G401 (cell line): ENCODE results near the gene PRKAR1B. TPM values are rescaled to one million over a fixed set of nuclear protein-coding genes. Genes with fewer than 3 reads are reported as not detected.
A peak's percentile ranks its signal among the peaks of the same experiment; 100 is the strongest.

ENCODE experiments used
- DNase-seq: peaks from one replicate; pipeline ENCODE4 v3.0.0-alpha.2; 2015; ENCODE audit warnings: low spot score
- in situ Hi-C: cut with HindIII; loops from 2 replicates; pipeline ENCODE4 v1.10.0; 2016; ENCODE audit warnings: low sequenced_read_pairs, mixed read lengths
- total RNA-seq: library from RNA; depleted of rRNA; stranded (reverse); fragments of >200 nt; shearing (Covaris generic); gene quantifications from 2 replicates; pipeline ENCODE4 v1.2.3, GENCODE V29; 2014

Gene PRKAR1B
- total RNA-seq, 1 experiment from 2014 or later = 83.1 TPM

DNA sequence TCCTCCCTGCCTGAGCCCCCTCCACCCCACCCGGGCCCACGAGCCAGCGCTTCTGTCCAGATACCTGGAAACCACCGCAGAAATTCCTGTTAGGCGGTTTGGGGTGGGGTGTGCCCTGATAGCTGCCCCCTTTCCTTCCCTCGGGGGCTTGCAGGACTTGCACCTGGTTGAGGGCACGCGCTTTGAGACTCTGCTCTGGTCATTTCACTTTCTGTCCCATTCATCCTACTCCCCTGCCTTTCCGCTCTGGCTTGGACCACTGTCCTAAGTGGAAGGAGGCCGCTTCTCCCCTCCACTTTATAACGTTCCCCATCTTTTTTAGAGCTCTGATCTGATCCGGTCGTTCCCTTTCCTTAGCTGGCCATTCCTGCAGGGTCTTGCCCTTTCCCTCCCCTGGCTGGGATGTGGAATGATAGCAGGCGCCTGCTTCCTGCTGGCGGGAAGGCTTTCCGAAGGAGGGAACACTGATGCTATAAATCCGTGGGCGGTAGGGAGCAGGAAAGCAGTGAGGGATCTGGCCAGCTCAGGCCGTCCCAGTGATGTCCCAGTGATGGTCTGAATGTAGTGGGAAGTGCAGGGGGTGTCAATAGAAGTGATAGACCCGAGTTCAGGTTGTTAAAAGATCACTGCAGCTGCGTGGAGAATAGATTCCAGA is 852 bp upstream of the PRKAR1B start:
- no peak for DNase-seq

DNA sequence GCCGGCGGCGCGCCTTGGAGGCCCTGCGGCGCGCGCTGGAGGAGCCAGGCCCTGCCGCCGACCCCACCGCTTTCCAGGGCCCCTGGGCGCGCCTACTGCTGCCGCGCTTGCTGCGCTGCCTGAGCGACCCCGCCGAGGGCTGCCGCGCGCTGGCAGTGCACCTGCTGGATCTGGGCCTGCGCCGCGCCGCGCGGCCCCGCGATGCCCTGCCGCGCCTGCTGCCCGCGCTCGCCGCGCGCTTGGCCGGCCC is 302 bp downstream of the PRKAR1B start:
- in situ Hi-C loops = no loop called here
- no peak for DNase-seq

More for the DNA sequence above, 852 bp upstream of the PRKAR1B start:
- in situ Hi-C loops = no loop called here

DNA sequence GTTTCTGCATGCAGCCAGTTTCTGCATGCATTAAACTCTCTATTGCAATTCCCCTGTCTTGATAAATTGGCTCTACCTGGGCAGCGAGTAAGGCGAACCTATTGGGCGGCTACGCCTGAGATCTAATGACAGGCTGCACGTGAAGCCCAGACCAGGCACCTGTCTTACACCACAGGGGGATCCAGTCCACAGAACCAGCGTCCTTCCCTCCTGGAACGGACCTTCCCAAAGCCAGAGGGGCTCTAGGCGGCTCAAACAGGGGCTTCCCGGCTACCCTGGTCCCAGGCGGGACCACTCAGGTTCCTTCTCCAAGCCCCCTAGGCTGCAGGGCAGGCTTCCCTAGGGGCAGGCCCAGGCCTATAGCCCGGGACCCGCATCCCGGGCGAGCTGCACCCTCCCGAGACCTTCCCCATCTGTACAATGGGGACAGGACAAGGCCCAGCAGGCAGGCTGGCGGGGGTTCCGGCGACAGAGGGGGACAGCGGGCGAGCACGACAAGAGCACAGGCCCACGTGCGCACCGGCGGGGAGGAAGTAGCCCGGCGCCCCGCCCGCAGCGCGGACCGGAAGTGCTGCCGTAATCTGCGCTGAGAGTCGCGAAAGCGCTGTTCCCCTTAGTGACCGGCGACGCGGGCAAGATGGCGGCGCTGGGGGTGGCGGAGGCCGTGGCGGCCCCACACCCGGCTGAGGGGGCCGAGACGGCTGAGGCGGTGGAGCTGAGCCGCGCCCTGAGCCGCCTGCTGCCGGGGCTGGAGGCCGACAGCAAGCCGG is 812 bp downstream of the PRKAR1B start, which contains the start of gene DNAAF5:
DNAAF5 (plus strand) TSS at position 616 of the 770 bp plus-strand sequence; CDS start at position 638, 22 bp downstream.
- DNase-seq = peak; percentile 83
- in situ Hi-C loops = no loop called here

DNA sequence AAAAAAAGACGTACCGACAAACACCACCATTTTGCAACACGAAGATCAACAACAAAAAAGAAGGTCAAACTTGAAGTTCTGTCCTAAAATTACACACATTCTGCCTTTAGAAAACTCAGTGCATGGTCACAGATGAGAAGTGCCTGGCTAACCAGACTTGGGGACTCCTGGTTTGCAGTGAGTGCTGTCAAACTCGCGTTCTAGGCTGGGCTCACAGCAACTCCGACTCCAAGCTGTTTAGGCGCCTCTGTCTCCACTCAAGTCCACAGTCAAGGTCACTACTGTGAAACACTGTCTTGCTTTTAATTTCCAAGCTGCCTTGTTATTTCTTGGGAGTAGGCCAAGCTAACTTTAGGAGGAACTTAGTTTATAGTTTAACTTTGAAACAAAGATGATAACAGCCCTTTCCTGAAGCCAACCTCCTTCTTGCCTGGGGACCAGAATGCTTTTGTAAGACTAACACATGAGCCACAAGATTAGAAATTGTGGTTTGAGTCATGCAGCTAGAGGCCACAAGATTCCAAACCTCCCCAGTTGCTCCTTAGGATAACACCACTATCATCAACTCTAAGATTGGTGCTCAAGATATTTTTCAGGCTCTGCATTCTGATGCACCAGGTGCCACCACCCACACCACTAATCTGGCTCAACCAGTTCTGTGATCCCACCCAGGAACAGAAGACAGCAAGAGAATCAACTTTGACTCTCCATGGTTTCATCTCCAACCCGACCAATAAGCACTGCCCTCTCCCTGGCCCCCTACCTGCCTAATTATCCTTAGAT is 1.7 kb downstream of the PRKAR1B start:
- in situ Hi-C loops = no loop called here
- DNase-seq = no peak

DNA sequence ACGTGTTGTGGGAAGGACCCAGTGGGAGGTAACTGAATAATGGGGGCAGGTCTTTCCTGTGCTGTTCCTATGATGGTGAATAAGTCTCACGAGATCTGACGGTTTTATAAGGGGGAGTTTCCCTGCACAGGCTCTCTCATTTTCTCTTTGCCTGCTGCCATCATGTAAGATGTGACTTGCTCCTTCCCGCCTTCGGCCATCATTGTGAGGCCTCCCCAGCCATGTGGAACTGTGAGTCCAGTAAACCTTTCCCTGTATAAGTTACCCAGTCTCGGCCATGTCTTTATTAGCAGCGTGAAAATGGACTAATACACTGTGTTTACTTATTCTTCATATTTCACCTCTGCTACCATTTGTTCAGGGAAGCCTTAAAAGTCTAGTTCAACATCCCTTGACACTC is 2.8 kb downstream of the PRKAR1B start:
- in situ Hi-C loops = no loop called here

DNA sequence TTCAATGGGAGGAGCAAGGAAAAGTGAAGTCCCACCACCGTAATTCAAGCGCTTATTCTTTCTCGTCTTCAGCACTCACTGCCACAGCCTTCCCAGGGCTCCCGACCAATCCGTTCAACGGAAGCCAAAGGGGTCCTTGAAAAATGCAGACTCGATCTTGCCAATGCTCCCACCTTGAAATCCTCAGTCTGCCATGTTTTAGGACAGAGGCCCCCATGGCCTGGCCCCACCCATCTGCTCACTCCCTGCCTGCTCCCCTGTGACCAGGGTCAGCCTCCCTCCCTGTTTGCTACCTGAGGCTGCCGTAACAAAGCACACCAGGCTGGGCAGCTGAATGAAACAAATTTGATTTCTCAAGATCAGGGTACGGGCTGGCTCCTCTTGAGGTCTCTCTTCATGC is 3.5 kb downstream of the PRKAR1B start:
- in situ Hi-C loops = no loop called here
- DNase-seq = no peak

More for the DNA sequence above, 2.8 kb downstream of the PRKAR1B start:
- DNase-seq = no peak

DNA sequence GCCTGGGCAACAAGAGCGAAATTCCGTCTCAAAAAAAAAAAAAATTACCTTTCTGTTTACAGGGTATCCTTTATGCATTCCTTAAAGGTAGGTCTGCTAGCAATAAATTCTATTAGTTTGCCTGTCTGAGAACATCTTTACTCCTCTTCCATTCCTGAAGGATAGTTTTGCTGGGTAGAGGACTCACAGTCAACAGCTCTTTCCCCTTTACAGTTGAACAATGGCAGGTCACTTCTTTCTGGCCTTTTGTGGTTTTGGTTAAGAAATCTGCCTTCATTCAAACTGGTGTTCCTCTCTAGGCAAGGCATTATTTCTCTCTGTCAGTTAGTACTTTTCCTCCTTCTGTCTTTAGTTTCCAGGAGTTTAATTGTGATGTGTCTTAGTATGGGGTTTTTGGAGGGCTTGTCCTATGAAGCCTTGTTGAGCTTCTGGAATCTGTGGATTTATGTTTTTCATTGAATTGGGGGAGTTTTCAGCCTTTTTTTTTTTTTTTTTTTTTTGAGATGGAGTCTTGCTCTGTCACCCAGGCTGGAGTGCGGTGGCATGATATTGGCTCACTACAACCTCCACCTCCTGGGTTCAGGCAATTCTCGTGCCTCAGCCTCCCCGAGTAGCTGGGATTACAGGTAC is 5.3 kb downstream of the PRKAR1B start:
- in situ Hi-C loops = no loop called here
- DNase-seq = no peak

DNA sequence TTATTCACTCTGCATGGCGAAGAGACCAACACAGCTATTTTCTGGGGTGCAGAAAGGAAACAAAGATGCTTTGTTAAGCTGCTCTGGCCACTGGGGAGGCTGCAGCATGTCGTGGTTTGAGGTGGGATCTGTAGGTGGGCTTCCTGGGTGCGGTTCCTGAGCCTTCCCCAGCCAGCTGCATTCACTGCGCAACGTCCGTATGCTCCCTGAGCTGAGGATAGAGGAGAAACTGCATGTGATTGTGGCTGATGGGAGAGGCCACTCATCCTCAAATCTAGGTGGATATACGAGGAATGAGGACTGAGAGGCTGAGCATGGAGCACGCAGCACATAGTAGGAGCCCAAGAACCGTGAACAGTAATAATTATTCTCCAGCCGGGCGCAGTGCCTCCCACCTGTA is 10.4 kb downstream of the PRKAR1B start:
- no peak for DNase-seq
- in situ Hi-C loops = no loop called here

DNA sequence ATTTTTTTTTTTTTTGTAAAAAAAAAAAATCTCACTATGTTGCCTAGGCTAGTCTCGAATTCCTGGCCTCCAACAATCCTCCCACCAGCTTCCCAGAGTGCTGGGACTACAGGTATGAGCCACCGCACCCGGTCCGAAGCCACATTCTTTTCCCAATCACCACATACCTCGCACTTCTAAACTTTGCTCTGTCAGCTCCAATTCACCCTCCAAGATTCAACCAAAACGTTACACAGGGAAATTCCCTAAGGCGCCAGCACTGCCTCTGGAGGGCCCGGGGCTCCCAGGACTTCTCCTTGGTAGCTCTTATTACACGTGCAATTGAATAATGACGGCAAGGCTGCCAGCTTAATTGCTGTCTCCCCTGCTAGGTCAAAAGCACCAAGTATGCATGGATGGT is 10.9 kb downstream of the PRKAR1B start:
- in situ Hi-C loops = no loop called here

DNA sequence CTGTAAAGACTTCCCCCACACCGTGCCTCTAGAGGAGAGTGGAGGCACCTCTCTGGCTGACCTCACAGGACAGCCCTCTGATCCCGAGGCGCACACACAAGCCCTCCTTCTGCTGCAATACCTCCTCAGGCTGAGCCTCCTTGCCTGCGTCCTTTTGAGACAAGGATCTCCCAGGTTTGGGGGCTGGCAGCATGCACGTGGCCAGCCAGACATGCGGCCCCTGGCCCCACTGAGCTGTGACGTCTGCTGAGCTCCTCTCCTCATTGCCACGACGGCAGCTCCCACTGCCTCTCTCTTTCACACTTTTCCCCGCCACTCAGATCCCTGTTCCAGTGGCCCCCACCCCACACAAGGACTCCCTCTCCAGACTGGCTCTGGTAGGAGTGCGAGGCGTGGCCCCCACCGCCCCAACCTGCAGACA is 12.8 kb downstream of the PRKAR1B start:
- DNase-seq = no peak
- in situ Hi-C loops = no loop called here

More for the DNA sequence above, 10.9 kb downstream of the PRKAR1B start:
- no peak for DNase-seq

DNA sequence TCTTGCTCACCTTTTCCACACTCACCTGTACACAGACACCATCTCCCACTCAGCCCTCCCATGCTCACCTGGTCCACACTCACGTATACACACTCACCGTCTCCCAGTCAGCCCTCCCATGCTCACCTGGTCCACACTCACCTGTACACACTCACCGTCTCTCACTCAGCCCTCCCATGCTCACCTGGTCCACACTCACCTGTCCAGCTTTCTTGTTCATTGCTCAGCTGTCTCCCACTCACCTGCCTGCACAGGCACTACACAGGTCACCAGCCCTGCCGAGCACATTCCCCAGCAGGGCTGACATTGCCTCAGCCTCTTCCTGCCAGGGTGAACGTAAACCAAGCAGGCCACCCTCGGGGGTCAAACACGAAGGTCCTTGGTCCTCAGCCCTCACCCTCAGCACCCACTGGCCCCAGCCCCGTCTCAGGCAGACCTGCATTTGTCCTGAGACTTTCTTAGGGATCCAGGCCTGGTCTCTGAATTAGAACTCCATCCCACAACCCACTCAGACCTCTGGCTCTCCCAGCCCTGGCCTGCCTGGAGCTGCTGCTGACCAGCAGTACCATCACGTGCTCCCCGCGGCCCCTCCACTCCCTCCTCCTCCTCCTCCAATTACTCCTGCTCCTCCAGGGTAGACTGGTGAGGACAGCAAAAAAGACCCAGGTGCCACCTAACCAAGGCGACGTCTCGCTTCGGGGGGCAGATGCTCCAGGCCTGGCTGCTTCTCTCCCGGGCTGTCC is 13.4 kb downstream of the PRKAR1B start:
- in situ Hi-C loops = no loop called here
- DNase-seq = no peak

DNA sequence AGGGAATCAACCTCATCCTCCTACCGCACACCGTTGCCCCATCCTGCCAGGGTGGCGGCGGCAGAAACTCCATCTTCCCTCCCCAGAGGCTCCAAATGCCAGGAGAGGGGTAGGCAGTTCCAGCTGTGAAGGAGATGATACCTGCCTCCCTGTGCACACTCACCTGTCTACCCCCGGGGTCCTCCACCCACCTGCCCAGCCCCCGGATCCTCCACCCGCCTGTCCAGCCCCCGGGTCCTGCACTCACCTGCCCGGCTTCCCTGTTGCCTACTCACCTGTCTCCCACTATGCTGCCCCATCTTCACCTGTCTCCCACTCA is 14.0 kb downstream of the PRKAR1B start:
- DNase-seq = no peak
- in situ Hi-C loops = no loop called here

DNA sequence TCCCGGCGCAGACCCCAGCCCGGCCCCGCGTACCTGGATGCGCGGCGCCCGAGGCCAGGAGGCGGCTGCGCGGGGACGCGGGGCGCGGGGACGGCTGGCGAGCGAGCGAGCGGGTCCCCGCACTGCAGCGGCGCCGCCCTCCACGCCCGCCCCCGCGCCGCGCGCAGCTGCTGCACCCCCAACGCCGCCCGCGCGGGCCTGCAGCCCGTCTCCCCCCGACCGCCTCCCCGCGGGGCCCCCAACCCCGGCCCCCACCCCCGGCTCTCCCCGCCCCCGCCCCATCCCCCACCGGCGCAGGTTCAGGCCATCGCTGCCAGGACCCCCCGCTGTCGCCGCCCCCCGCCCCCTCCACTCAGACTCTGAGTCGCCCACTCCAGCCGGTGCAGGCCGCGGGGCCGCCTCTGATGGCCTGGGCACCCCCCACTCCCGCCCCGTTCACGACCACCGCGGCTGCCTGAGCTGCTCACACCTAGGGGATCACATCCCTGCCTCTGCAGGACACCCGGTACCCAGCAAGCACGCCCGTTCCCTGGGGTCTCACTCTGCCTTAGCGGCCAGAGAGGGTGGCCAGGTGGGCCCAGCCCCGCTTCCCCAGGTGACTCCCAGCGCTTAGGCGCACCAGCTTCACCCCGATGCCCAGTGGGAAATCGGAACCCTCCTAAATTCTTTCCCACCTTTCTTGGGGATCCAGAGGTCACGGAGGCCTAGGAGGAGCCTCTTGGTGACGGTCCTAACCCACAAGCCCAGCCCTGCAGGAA is 14.5 kb downstream of the PRKAR1B start:
- in situ Hi-C loops = no loop called here
- no peak for DNase-seq

DNA sequence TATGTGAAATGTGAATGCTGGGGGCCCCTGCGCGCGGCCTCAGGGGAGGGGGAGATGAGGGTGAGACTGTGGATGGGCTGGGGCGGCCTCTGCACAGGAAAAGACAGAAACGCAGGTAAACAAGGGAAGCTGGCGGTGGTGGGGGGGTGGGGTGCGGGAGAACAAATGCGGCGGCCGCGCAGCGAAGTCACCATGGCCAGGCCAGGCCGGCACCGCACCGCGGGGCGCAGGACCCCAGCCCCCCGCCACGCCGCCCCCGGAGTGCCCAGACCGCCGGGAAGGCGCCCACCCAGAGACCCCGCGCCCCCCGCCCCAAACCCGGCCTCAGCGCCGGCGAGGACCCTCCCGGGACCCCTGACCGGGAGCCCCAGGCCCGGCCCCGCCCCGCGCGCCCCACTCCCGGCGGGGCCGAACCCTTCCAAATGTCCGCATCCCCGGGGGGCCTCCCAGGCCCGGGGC is 15.1 kb downstream of the PRKAR1B start:
- in situ Hi-C loops = no loop called here
- DNase-seq = no peak

DNA sequence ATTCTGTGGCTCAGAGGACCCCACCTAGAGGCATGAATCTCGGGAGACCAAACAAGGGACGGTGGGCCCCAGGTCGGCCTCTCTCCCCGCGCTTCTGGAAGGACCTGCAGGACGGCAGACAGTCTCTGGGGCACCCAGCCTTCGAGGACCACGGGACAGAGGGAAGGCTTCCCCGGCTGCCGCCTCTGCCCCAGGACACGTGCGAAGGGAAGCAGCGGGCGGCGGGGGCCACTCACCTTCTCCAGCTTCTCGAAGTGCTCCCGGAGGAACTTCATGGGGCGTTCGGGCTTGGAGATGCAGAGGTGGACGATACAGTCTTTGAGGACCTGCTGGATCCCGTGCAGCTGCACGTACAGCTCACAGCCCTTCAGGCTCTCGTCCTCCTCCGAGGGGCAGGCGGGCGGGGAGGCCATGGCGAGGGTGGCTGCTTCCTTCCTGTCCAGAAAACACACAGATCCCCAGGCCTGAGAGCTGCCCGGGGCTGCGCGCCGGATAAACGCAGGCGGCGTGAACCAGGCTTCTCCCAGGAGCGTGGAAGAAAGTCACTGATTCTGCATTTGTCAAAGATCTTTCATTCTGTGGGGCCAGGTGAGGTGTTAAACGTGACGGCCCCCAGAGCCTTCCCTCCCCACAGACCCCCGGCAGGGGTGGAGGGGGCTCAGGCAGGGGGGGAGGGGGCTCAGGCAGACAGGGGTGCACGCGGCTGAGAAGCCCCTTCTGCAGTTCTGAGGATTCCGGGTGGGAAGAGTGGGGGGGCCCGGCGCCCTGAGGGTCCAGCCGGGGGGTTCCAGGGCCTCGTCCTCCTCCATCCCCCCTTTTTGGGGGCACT is 15.8 kb downstream of the PRKAR1B start:
- in situ Hi-C loops = no loop called here
- peak; percentile 50 for DNase-seq

DNA sequence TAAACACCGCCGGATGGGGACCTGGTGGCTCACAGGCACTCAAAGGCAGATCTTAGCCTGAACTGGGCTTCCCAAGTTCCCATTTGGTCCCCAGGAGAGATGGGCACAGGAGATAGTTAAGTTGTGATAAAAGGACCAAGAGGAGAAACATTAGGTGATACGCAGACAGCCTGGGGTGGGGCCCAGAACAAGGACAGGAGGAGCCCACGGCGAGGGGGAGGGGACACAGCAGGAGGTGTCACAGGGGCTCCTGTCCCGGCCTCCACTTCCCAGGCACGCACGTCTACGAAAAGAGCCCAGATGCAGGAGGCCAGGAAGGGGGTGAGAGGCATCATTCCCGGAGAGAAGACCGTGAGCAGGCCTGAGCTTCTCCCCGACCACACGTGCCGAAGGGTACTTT is 16.9 kb downstream of the PRKAR1B start:
- no peak for DNase-seq

DNA sequence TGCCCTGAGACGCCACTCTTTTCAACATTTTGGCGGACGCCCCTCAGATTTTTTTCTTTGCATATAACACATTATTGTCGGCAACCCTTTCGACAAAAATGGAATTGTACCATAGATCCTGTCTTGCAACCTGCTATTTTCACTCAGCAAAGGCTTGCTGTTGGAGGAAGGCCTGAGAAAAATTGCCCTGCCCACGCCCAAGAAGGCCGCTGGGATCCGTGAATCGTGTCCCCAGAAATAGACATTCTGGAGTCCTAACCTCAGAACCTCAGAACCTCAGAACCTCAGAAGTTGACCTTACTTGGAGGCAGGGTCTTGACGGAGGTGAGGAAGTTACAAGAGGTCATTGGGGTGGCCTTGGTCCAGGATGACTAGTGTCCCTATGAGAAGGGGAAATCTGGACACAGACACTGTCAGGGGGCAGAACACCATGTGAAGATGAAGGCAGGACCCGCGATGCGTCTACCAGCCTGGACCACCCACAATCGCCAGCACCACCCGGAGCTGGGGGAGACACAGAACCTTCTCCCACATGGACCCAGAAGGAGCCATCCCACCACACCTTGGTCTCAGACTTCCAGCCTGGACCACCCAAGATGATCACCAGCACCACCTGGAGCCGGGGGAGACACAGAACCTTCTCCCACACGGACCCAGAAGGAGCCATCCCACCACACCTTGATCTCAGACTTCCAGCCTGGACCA is 19.6 kb downstream of the PRKAR1B start:
- in situ Hi-C loops = no loop called here
- no peak for DNase-seq

More for the DNA sequence above, 16.9 kb downstream of the PRKAR1B start:
- in situ Hi-C loops = no loop called here
